Left colon (tissue), 2 donors: ENCODE measurements around the gene CIDEA. TPM values are rescaled to one million over a fixed set of nuclear protein-coding genes. Genes with fewer than 3 reads are reported as not detected.
"Not testable (repeated sequence)": the region's sequence is repeated elsewhere in the genome, so short reads cannot be mapped to it uniquely, and the experiment has no call there.

Source experiments
- ATAC-seq: fragments of 200-7000 bp; cut with Tn5 transposase; one replicate; pipeline ENCODE4 v1.9.1; 2020; ENCODE audit warnings: mild to moderate bottlenecking, moderate library complexity
- DNase-seq, 2 donors: peaks; one replicate each; pipeline ENCODE4 v3.0.0-alpha.2; 2020
- intact Hi-C, 2 donors: fragments of 100-400 bp; cut with DNase I in 1 of 2; cut with micrococcal nuclease in 1 of 2; formaldehyde crosslinking; loops; one replicate each; pipeline versions ENCODE4 v1.11.2 to v1.14.0; 2022; cut with DNase I, micrococcal nuclease
- long read RNA-seq: library from polyadenylated mRNA; unstranded; transcript quantifications from one replicate; pipeline ENCODE4 v2.0.0, GENCODE V29; 2021
- total RNA-seq, 2 donors: library from RNA; stranded (reverse); fragmentation: NEBNext Ultra II Directional; extraction: Animal tissue kit (Norgen Biotek cat#: 25700); gene quantifications; one replicate each; pipeline ENCODE4 v1.2.1, GENCODE V29; 2021
- donor health status: DM: no; HTN: no; CAD: no.
- donor health status: DM: yes; HTN: yes; CAD: no.

Gene CIDEA
- under 1 TPM in 1 of 2 donors, not detected in 1; 0.34 TPM for total RNA-seq
- long read RNA-seq: 0 reads

GRCh38 chr18:12254136-12254819 is at the start of gene CIDEA:
TSS of gene CIDEA (plus strand) at chr18:12254361. CDS start at chr18:12254384, 23 bp downstream.
- ATAC-seq: no peak
- DNase-seq: no peak
- intact Hi-C loops: no loop called here

GRCh38 chr18:12208296-12209153 is 45.6 kb upstream of the CIDEA start:
- DNase-seq, ATAC-seq, intact Hi-C loops: not testable (repeated sequence)

- ATAC-seq, intact Hi-C loops, DNase-seq: not testable (repeated sequence)
Measured at GRCh38 chr18:12212308-12212707, 41.9 kb upstream of the CIDEA start.

GRCh38 chr18:12214296-12215005 is 39.7 kb upstream of the CIDEA start:
- intact Hi-C loops, DNase-seq, ATAC-seq: not testable (repeated sequence)

GRCh38 chr18:12216471-12216870 is 37.7 kb upstream of the CIDEA start:
- ATAC-seq, DNase-seq, intact Hi-C loops: not testable (repeated sequence)

- DNase-seq, intact Hi-C loops, ATAC-seq: not testable (repeated sequence)
Measured at GRCh38 chr18:12218603-12219002, 35.6 kb upstream of the CIDEA start.

- DNase-seq, ATAC-seq, intact Hi-C loops: not testable (repeated sequence)
Measured at GRCh38 chr18:12222041-12222440, 32.1 kb upstream of the CIDEA start.

GRCh38 chr18:12223326-12223725 is 30.8 kb upstream of the CIDEA start:
- ATAC-seq, DNase-seq, intact Hi-C loops: not testable (repeated sequence)

- ATAC-seq, intact Hi-C loops, DNase-seq: not testable (repeated sequence)
Measured at GRCh38 chr18:12226807-12227206, 27.4 kb upstream of the CIDEA start.

- intact Hi-C loops, DNase-seq: not testable (repeated sequence)
- peak; percentile 56 for ATAC-seq
Measured at GRCh38 chr18:12227399-12228186, 26.6 kb upstream of the CIDEA start.

GRCh38 chr18:12228308-12228707 is 25.9 kb upstream of the CIDEA start:
- DNase-seq, ATAC-seq, intact Hi-C loops: not testable (repeated sequence)

GRCh38 chr18:12230561-12230960 is 23.6 kb upstream of the CIDEA start:
- intact Hi-C loops, DNase-seq, ATAC-seq: not testable (repeated sequence)

- ATAC-seq (no peak), DNase-seq (no peak)
- intact Hi-C loops: no loop called here
Measured at GRCh38 chr18:12231040-12231882, 22.9 kb upstream of the CIDEA start.

GRCh38 chr18:12231986-12232385 is 22.2 kb upstream of the CIDEA start:
- no peak for ATAC-seq
- intact Hi-C loops: no loop called here
- no peak for DNase-seq

GRCh38 chr18:12233378-12233777 is 20.8 kb upstream of the CIDEA start:
- ATAC-seq (no peak), DNase-seq (no peak)
- intact Hi-C loops: no loop called here

GRCh38 chr18:12234451-12235190 is 19.5 kb upstream of the CIDEA start:
- intact Hi-C loops: no loop called here
- no peak for ATAC-seq

GRCh38 chr18:12236141-12236540 is 18.0 kb upstream of the CIDEA start:
- ATAC-seq (no peak), DNase-seq (no peak)
- intact Hi-C loops: no loop called here

More at GRCh38 chr18:12234451-12235190, 19.5 kb upstream of the CIDEA start:
- no peak for DNase-seq
